CD4-positive, alpha-beta T cell treated with Interleukin-15 for 1 hour (primary cell): Measurements from ENCODE around the gene BMAL1.
"Not testable (repeated sequence)": the region's sequence is repeated elsewhere in the genome, so short reads cannot be mapped to it uniquely, and the experiment has no call there.

Source experiments
- DNase-seq: peaks from one replicate; pipeline ENCODE4 v3.0.0-alpha.2; 2020

Gene BMAL1

DNA sequence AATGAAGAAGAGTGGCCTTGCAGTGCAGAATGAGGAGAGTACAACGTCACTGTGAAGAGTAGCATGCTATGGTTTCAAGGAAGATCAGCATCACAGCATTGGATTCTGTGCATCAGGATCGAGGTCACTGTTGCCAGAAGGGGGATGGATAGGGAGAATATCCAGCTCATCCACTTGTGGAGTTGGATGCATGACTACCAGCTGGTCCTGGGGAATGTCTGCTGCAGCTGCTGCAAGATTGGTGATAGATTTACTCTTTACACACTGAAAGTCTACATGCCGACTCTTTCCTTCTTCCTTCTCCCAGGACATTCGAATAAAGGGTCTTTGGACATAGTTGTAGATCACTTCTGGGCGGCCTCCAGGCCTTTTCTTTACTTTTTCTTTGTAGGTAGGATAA, 111.2 kb downstream of the BMAL1 start:
- DNase-seq = no peak

GRCh38 chr11:13391217-13391616, 113.6 kb downstream of the BMAL1 start:
- DNase-seq = no peak

- DNase-seq = not testable (repeated sequence)
Measured at GRCh38 chr11:13398335-13398734, 120.7 kb downstream of the BMAL1 start.

DNA sequence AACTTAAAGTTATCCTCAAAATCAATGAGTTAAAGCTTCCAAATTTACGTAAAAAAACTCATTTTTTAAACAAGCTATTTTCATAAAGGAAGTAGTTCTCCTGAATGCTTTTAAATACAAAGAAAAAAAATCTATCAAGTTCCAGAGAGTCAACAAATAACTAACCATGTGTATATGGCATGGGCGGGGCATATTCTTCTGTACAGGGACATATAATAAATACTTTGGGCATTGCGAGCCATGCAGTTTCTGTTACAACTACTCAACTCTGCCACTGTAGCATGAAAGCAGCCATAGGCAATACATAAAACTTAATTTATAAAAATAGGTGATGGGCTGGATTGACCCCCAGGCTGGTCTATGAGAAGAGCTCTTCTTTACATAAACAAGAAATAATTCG, 127.6 kb downstream of the BMAL1 start:
- DNase-seq = no peak

DNA sequence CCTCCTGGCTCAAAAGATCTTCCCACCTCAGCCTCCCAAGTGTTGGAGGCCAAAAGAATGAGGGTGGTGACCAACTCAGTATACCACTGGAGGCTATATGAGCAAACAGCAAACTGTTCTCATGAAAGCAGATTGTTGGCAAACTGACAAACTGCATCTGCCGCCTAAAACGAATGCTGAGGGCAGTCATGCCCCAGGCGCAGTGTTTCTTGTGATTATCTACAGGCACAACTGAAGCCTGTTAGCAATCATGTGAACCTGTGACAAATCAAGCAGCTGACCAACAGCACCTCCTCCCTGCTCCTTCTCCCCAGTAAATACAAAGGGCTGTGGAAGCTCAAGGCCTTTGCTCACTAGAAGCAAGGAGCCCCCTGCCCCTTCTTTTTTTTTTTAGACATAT, 137.6 kb downstream of the BMAL1 start:
- DNase-seq = no peak

GRCh38 chr11:13421561-13421960, 144.0 kb downstream of the BMAL1 start:
- DNase-seq = no peak

- no peak for DNase-seq
Measured at GRCh38 chr11:13423372-13423771, 145.8 kb downstream of the BMAL1 start.

- DNase-seq = no peak
Measured at GRCh38 chr11:13427440-13427839, 149.8 kb downstream of the BMAL1 start.

GRCh38 chr11:13429288-13429687, 151.7 kb downstream of the BMAL1 start:
- DNase-seq = no peak

GRCh38 chr11:13429836-13430235, 152.2 kb downstream of the BMAL1 start:
- no peak for DNase-seq

DNA sequence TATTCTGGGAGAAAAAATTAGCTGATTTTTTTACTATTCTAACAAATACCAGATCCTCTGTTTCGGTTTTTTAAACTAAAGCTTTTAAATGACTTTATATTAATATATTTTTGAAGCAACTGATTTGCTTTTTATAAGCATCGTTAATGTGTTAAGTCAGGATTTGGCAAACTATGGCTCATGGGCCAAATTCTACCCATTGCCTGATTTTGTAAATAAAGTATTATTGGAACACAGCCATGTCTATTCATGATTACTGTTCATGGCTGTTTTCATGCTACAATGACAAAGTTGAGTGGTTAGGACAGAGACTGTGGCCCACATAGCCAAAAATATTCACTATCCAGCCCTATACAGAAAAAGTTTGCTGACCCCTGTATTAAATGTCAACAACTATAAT, 155.8 kb downstream of the BMAL1 start:
- DNase-seq = no peak

- DNase-seq = no peak
Measured at GRCh38 chr11:13434247-13435205, 156.9 kb downstream of the BMAL1 start.

- not testable (repeated sequence) for DNase-seq
Measured at GRCh38 chr11:13436836-13437235, 159.2 kb downstream of the BMAL1 start.
